GM21528 (cell line): Measurements from ENCODE around the gene ZNF296.

ENCODE experiments used
- ATAC-seq: cut with Tn5 transposase; IDR thresholded peaks from one replicate; pipeline ENCODE4 v1.9.1; 2021; ENCODE audit warnings: mild to moderate bottlenecking, moderate library complexity; ENCODE audit not compliant: unreplicated experiment, low FRiP score

ZNF296 gene

GRCh38 chr19:45063851-45064801 is 12.2 kb downstream of the ZNF296 start:
- ATAC-seq, result no peak

GRCh38 chr19:45061965-45062364 is 14.3 kb downstream of the ZNF296 start:
- no peak for ATAC-seq

- ATAC-seq, result no peak
These were observed 16.9 kb downstream of the ZNF296 start for GRCh38 chr19:45059258-45059965.

- ATAC-seq, result no peak
These were observed 17.6 kb downstream of the ZNF296 start for GRCh38 chr19:45058622-45059159.

GRCh38 chr19:45057444-45057843 is 18.8 kb downstream of the ZNF296 start:
- ATAC-seq, result no peak

GRCh38 chr19:45056831-45057230 is 19.4 kb downstream of the ZNF296 start:
- ATAC-seq, result no peak

- ATAC-seq, result no peak
These were observed 24.2 kb downstream of the ZNF296 start for GRCh38 chr19:45051929-45052579.

- ATAC-seq, result no peak
These were observed 26.2 kb downstream of the ZNF296 start for GRCh38 chr19:45050036-45050435.

- no peak for ATAC-seq
These were observed 27.1 kb downstream of the ZNF296 start for GRCh38 chr19:45049073-45049736.

- no peak for ATAC-seq
These were observed 29.0 kb downstream of the ZNF296 start for GRCh38 chr19:45047188-45047797.

GRCh38 chr19:45046355-45046754 is 29.9 kb downstream of the ZNF296 start:
- ATAC-seq, result no peak

- no peak for ATAC-seq
These were observed 30.5 kb downstream of the ZNF296 start for GRCh38 chr19:45045671-45046353.

GRCh38 chr19:45041125-45041524 is 35.2 kb downstream of the ZNF296 start:
- no peak for ATAC-seq

- no peak for ATAC-seq
These were observed 36.1 kb downstream of the ZNF296 start for GRCh38 chr19:45040059-45040771.

GRCh38 chr19:45038931-45039893 is 37.1 kb downstream of the ZNF296 start, which contains the start of gene CLASRP:
Gene CLASRP (plus strand): TSS chr19:45039045. CDS start chr19:45040213, 1,168 bp downstream.
- peak; percentile 80 for ATAC-seq

- no peak for ATAC-seq
These were observed 38.7 kb downstream of the ZNF296 start for GRCh38 chr19:45037393-45038169.

GRCh38 chr19:45035755-45036154 is 40.5 kb downstream of the ZNF296 start:
- ATAC-seq, result no peak
